A549 (cell line): Measurements from ENCODE around the gene HMCN1. TPM values are rescaled to one million over a fixed set of nuclear protein-coding genes. Genes with fewer than 3 reads are reported as not detected.

Experiments
- ATAC-seq, 2 experiments: fragments of 200-7000 bp in 1 of 2; fragments of >200 bp in 1 of 2; cut with Nextera tagmentation in 1 of 2; cut with Tn5 transposase in 1 of 2; 3 replicates each; pipeline versions ENCODE4 v1.8.0 to v1.9.1; 2018 to 2020; ENCODE audit warnings: mild to moderate bottlenecking in 1 of 2, moderate library complexity in 1 of 2
- CTCF ChIA-PET: fragments of 300-600 bp; sonication (Branson Sonifier 250); formaldehyde crosslinking; extraction: SDS; loops from one replicate; lab custom pipeline; 2021; ENCODE audit warnings: antibody characterized with exemption, inconsistent platforms; lab: Yijun Ruan, JAX
- POLR2A ChIA-PET: fragments of 350-600 bp; formaldehyde crosslinking; extraction: SDS; loops from one replicate; lab custom pipeline; 2021; ENCODE audit warnings: antibody characterized with exemption, inconsistent platforms; lab: Yijun Ruan, JAX
- DNase-seq, 2 experiments: peaks; one replicate each; pipeline versions ENCODE4 v3.0.0 to v3.0.0-alpha.2; 2011 to 2016; ENCODE audit warnings: low read depth in 1 of 2, low spot score in 1 of 2
- FAIRE-seq: peaks from 2 replicates; lab custom pipeline; 2011; peaks lifted over from hg19 to GRCh38; lab: Jason Lieb, UNC
- H3K27ac ChIP-seq, 2 experiments: fragments of >200 bp; sonication (Bioruptor Twin); formaldehyde crosslinking; 3 replicates each; pipeline ENCODE4 v1.5.1; 2016 to 2017
- H3K4me1 ChIP-seq: fragments of >200 bp; sonication (Bioruptor Twin); formaldehyde crosslinking; 3 replicates; pipeline ENCODE4 v1.6.1; 2016
- H3K4me2 ChIP-seq: fragments of >200 bp; sonication (Bioruptor Twin); formaldehyde crosslinking; 3 replicates; pipeline ENCODE4 v1.6.1; 2016
- H3K4me3 ChIP-seq: fragments of >200 bp; sonication (Bioruptor Twin); formaldehyde crosslinking; 3 replicates; pipeline ENCODE4 v1.5.1; 2016
- H3K9me3 ChIP-seq: fragments of >200 bp; sonication (Bioruptor Twin); formaldehyde crosslinking; 3 replicates; pipeline ENCODE4 v1.6.1; 2016
- BHLHE40 ChIP-seq: IDR thresholded peaks from 2 replicates; pipeline ENCODE4 v1.6.1; 2012; ENCODE audit warnings: low read depth, low read length, inconsistent platforms
- CBX2 ChIP-seq: fragments of 200-600 bp; sonication (generic); IDR thresholded peaks from 2 replicates; pipeline ENCODE4 v1.6.1; 2016; ENCODE audit warnings: low read depth, mild to moderate bottlenecking, borderline replicate concordance
- CEBPB ChIP-seq, 2 experiments: fragments of >200 bp in 1 of 2; sonication (Bioruptor Twin) in 1 of 2; formaldehyde crosslinking in 1 of 2; IDR thresholded peaks; 2 replicates each; pipeline ENCODE4 v1.6.1; 2012 to 2016
- EHF ChIP-seq: fragments of 250-450 bp; sonication (Bioruptor Pico); IDR thresholded peaks from 2 replicates; pipeline ENCODE4 v1.5.0; 2020; ENCODE audit warnings: mild to moderate bottlenecking
- ELK1 ChIP-seq: fragments of 150-350 bp; IDR thresholded peaks from 2 replicates; pipeline ENCODE4 v1.6.1; 2014; ENCODE audit warnings: low read depth, mild to moderate bottlenecking, low read length
- EP300 ChIP-seq, 2 experiments: fragments of >200 bp; sonication (Bioruptor Twin); formaldehyde crosslinking; IDR thresholded peaks; 2 replicates in 1 of 2; 3 replicates in 1 of 2; pipeline ENCODE4 v1.6.1; 2016 to 2017
- ESRRA ChIP-seq: fragments of 150-350 bp; IDR thresholded peaks from 2 replicates; pipeline ENCODE4 v1.6.1; 2014; ENCODE audit warnings: mild to moderate bottlenecking, low read length, borderline replicate concordance
- FOSL2 ChIP-seq, 2 experiments: fragments of 450-650 bp in 1 of 2; fragments of >200 bp in 1 of 2; sonication (Bioruptor Twin) in 1 of 2; formaldehyde crosslinking; IDR thresholded peaks; 2 replicates each; pipeline versions ENCODE4 v1.5.0 to v1.6.1; 2016 to 2020; ENCODE audit warnings: mild to moderate bottlenecking in 1 of 2, moderate library complexity in 1 of 2
- GATA3 ChIP-seq: IDR thresholded peaks from 2 replicates; pipeline ENCODE4 v1.6.1; 2012; ENCODE audit warnings: borderline replicate concordance
- HDAC2 ChIP-seq: fragments of 200-600 bp; sonication (generic); IDR thresholded peaks from 2 replicates; pipeline ENCODE4 v1.6.1; 2016
- HOXB5 ChIP-seq: fragments of 250-450 bp; sonication (Bioruptor Pico); IDR thresholded peaks from 2 replicates; pipeline ENCODE4 v1.5.0; 2020; ENCODE audit warnings: mild to moderate bottlenecking, moderate library complexity
- MYC ChIP-seq: IDR thresholded peaks from 2 replicates; pipeline ENCODE4 v1.6.1; 2012; ENCODE audit warnings: mild to moderate bottlenecking, inconsistent platforms, low read length, improper control_type of control experiment, borderline replicate concordance
- NR3C1 ChIP-seq: fragments of >200 bp; sonication (Bioruptor Twin); formaldehyde crosslinking; IDR thresholded peaks from 3 replicates; pipeline ENCODE4 v1.6.1; 2017
- POLR2AphosphoS2 ChIP-seq: conservative IDR thresholded peaks from 2 replicates; pipeline ENCODE4 v1.6.1; 2012; ENCODE audit warnings: low read length, improper control_type of control experiment, inconsistent platforms
- RARB ChIP-seq: fragments of 250-450 bp; sonication (Bioruptor Pico); IDR thresholded peaks from 2 replicates; pipeline ENCODE4 v1.8.0; 2021; ENCODE audit warnings: mild to moderate bottlenecking, moderate library complexity
- RFX5 ChIP-seq: fragments of 450-650 bp; IDR thresholded peaks from 2 replicates; pipeline ENCODE4 v1.7.1; 2014; ENCODE audit warnings: antibody characterized with exemption, mild to moderate bottlenecking, moderate library complexity
- TP53 ChIP-seq: fragments of 250-450 bp; sonication (Bioruptor Pico); IDR thresholded peaks from 2 replicates; pipeline ENCODE4 v1.5.0; 2021; ENCODE audit warnings: mild to moderate bottlenecking, moderate library complexity
- ZC3H11A ChIP-seq: fragments of 450-650 bp; IDR thresholded peaks from 2 replicates; pipeline ENCODE4 v1.6.1; 2014; ENCODE audit warnings: antibody characterized with exemption, mild to moderate bottlenecking
- ZNF302 ChIP-seq: fragments of 250-450 bp; sonication (Bioruptor Pico); IDR thresholded peaks from 2 replicates; pipeline ENCODE4 v1.9.0; 2021; ENCODE audit warnings: inconsistent platforms, mild to moderate bottlenecking, moderate library complexity
- WGBS: methylation state at CpG from one replicate; pipeline ENCODE4 v1.1.6; 2017; ENCODE audit errors: missing lambda C conversion rate; 5-methylcytosine and 5-hydroxymethylcytosine counted together
- polyA plus RNA-seq, 4 experiments: library from polyadenylated mRNA; depleted of rRNA in 3 of 4; stranded (reverse); fragments of >200 nt; fragmentation: RNase III in 1 of 4; extraction: RNeasy Plus Mini Kit Qiagen cat#74134 plus additional on column Dnase treatment in 1 of 4; gene quantifications; 2 replicates in 3 of 4; 3 replicates in 1 of 4; pipeline ENCODE4 v1.2.3, GENCODE V29; 2011 to 2017
- TF ChIP-seq, protein P1 (sequence below): fragments of 450-650 bp; IDR thresholded peaks from 2 replicates; pipeline ENCODE4 v1.6.1; 2014; ENCODE audit warnings: antibody characterized with exemption
- TF ChIP-seq, protein P2 (sequence below): IDR thresholded peaks from 2 replicates; pipeline ENCODE4 v1.6.1; 2012
- TF ChIP-seq, protein P3 (sequence below): fragments of >200 bp; sonication (Bioruptor Twin); formaldehyde crosslinking; IDR thresholded peaks from 2 replicates; pipeline ENCODE4 v1.6.1; 2016

HMCN1 gene
- polyA plus RNA-seq, 2 of the 4 experiments (the other 2 are of a cell fraction) = 0.03 to 0.06 TPM

- TF ChIP-seq HDAC2 (no peak), CEBPB (IDR thresholded peaks at IDR 0.05) (no peak), ZNF302 (CRISPR knock-in tag) (no peak)
These were observed 89.9 kb downstream of the HMCN1 start (continued) for GRCh38 chr1:185824106-185824505.

DNA sequence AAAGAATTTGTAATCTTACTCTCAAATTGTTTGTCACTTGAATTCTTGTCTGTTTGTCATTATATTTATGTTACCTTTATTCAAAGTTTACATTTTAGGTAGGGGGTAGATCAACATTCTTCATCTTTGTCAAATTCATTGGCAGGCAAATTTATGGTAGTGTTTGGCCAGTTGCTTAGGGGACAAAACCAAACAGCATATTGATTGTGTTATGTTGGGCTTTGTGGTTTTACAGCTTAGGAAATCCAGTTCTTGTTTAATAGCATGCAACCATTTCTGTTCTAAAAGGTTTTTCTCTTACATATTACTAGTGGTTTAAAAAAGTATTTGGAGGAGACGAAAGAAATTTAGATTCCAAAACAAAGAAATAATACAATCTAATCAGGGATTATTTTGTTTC lies 91.4 kb downstream of the HMCN1 start:
- FAIRE-seq (no peak), ATAC-seq (no peak), DNase-seq (no peak)
- 48% methylated on average over 1 of the region's 1 CpG for WGBS
- Histone ChIP-seq H3K4me2 (no peak overlapping the region), H3K9me3 (no peaks in the 10 kb centered on the region), H3K4me3 (no peak overlapping the region), H3K27ac (no peak overlapping the region), H3K4me1 (no peaks in the 10 kb centered on the region)
- ChIA-PET CTCF (no interaction called here), POLR2A (no interaction called here)
- TF ChIP-seq, protein P1, sequence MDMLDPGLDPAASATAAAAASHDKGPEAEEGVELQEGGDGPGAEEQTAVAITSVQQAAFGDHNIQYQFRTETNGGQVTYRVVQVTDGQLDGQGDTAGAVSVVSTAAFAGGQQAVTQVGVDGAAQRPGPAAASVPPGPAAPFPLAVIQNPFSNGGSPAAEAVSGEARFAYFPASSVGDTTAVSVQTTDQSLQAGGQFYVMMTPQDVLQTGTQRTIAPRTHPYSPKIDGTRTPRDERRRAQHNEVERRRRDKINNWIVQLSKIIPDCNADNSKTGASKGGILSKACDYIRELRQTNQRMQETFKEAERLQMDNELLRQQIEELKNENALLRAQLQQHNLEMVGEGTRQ = no peak
- TF ChIP-seq GATA3 (no peak), EP300 (IDR thresholded peaks at IDR 0.05) (no peak), ZNF302 (CRISPR knock-in tag) (no peak), NR3C1 (no peak), TP53 (CRISPR knock-in tag) (no peak), RFX5 (no peak), EHF (CRISPR knock-in tag) (no peak), ZC3H11A (no peak), RARB (CRISPR knock-in tag) (no peak), FOSL2 (IDR thresholded peaks at IDR 0.05) (no peak), FOSL2 (CRISPR knock-in tag; IDR thresholded peaks at IDR 0.05) (no peak), MYC (no peak), ELK1 (no peak), CBX2 (no peak), POLR2AphosphoS2 (no peak), HOXB5 (CRISPR knock-in tag) (no peak), BHLHE40 (no peak), ESRRA (no peak)
- TF ChIP-seq, protein P2, sequence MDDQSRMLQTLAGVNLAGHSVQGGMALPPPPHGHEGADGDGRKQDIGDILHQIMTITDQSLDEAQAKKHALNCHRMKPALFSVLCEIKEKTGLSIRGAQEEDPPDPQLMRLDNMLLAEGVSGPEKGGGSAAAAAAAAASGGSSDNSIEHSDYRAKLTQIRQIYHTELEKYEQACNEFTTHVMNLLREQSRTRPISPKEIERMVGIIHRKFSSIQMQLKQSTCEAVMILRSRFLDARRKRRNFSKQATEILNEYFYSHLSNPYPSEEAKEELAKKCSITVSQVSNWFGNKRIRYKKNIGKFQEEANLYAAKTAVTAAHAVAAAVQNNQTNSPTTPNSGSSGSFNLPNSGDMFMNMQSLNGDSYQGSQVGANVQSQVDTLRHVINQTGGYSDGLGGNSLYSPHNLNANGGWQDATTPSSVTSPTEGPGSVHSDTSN = no peak
- TF ChIP-seq, protein P3, sequence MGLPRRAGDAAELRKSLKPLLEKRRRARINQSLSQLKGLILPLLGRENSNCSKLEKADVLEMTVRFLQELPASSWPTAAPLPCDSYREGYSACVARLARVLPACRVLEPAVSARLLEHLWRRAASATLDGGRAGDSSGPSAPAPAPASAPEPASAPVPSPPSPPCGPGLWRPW = no peak

- ChIA-PET CTCF (interaction anchor here (1.5 kb wide), 1 partner anchor 22 kb away, joined by 3 read pairs; no protein-coding TSS in a partner anchor), POLR2A (no interaction called here)
- no peak overlapping the region for H3K4me2 ChIP-seq
- no peak overlapping the region for H3K4me3 ChIP-seq
- H3K9me3 ChIP-seq = no peaks in the 10 kb centered on the region
- no peak overlapping the region for H3K27ac ChIP-seq
- FAIRE-seq (no peak), DNase-seq (no peak), ATAC-seq (no peak)
- H3K4me1 ChIP-seq = no peaks in the 10 kb centered on the region
- 14% methylated on average over 2 of the region's 2 CpGs for WGBS
- TF ChIP-seq RFX5 (no peak), MYC (no peak), ESRRA (no peak)
These were observed 100.2 kb downstream of the HMCN1 start for GRCh38 chr1:185834371-185834905.
